ENCODE measurements around the gene PLEKHJ1.

- TF ChIP-seq POLR2A (IDR thresholded peaks at IDR 0.05) = no peak
- TF ChIP-seq CTCF (IDR thresholded peaks at IDR 0.05) = no peak
- TF ChIP-seq POLR2AphosphoS5 (IDR thresholded peaks at IDR 0.05) = no peak
- no peak for TF ChIP-seq EP300 (IDR thresholded peaks at IDR 0.05)
Measured at GRCh38 chr19:2275588-2276428, 39.7 kb upstream of the PLEKHJ1 start.

All from gastroesophageal sphincter (tissue), 3 donors.